GM13977 (cell line): ENCODE data around the gene ZNF423.

Source experiments
- DNase-seq: peaks from one replicate; pipeline ENCODE4 v3.0.0; 2012; ENCODE audit warnings: low spot score
- CTCF ChIP-seq: IDR thresholded peaks from 2 replicates; pipeline ENCODE4 v1.5.1; 2012; ENCODE audit warnings: mild to moderate bottlenecking, control low read depth; ENCODE audit not compliant: insufficient read depth; ENCODE audit errors: extremely low read depth, missing control alignments
- in situ Hi-C: fragments of 300-500 bp; cut with MboI; formaldehyde crosslinking; loops from one replicate; pipeline ENCODE4 v1.12.0; 2022; ENCODE audit warnings: low sequenced_read_pairs, low pct_unique_long_range_greater_than_20kb, mixed read lengths, inconsistent platforms; ENCODE audit not compliant: unreplicated experiment

ZNF423 gene

GRCh38 chr16:49775581-49775980 lies 80.3 kb downstream of the ZNF423 start:
- DNase-seq: no peak
- in situ Hi-C loops: no loop called here
- no peak for TF ChIP-seq CTCF

- no peak for TF ChIP-seq CTCF
- DNase-seq: no peak
- in situ Hi-C loops: no loop called here
These were observed 80.9 kb downstream of the ZNF423 start for GRCh38 chr16:49775018-49775417.

GRCh38 chr16:49773534-49774475 lies 82.1 kb downstream of the ZNF423 start:
- in situ Hi-C loops: no loop called here
- no peak for TF ChIP-seq CTCF
- no peak for DNase-seq

GRCh38 chr16:49767998-49768397 lies 87.9 kb downstream of the ZNF423 start:
- DNase-seq: no peak
- in situ Hi-C loops: no loop called here
- TF ChIP-seq CTCF: no peak

GRCh38 chr16:49767414-49767813 lies 88.5 kb downstream of the ZNF423 start:
- DNase-seq: no peak
- no peak for TF ChIP-seq CTCF
- in situ Hi-C loops: no loop called here

- TF ChIP-seq CTCF: no peak
- in situ Hi-C loops: no loop called here
- DNase-seq: no peak
These were observed 89.7 kb downstream of the ZNF423 start for GRCh38 chr16:49766225-49766624.
